GM23338 (cell line): ENCODE results near the gene AFAP1. TPM values are rescaled to one million over a fixed set of nuclear protein-coding genes. Genes with fewer than 3 reads are reported as not detected.

Source experiments
- ATAC-seq: fragments of 200-7000 bp; cut with Tn5 transposase; 3 replicates; pipeline ENCODE4 v1.9.1; 2020
- DNase-seq: peaks from one replicate; pipeline ENCODE4 v3.0.0-alpha.2; 2015; ENCODE audit warnings: low spot score
- H2AFZ ChIP-seq: fragments of 200-600 bp; sonication (generic); 2 replicates; pipeline ENCODE4 v1.8.0; 2016; ENCODE audit warnings: antibody characterized with exemption, mild to moderate bottlenecking, moderate library complexity
- H3F3A ChIP-seq: fragments of 200-600 bp; sonication (generic); replicated peaks from 2 replicates; pipeline ENCODE4 v1.8.0; 2017; ENCODE audit warnings: antibody characterized with exemption, mixed run types, low read depth
- H3K27ac ChIP-seq: fragments of 200-600 bp; sonication (generic); 2 replicates; pipeline ENCODE4 v1.6.1; 2016; ENCODE audit warnings: low read depth
- H3K27me3 ChIP-seq: fragments of 200-600 bp; sonication (generic); 2 replicates; pipeline ENCODE4 v1.8.0; 2016; ENCODE audit warnings: mild to moderate bottlenecking, mixed run types, moderate library complexity; ENCODE audit not compliant: insufficient read depth
- H3K36me3 ChIP-seq: fragments of 200-600 bp; sonication (generic); 2 replicates; pipeline ENCODE4 v1.8.0; 2016; ENCODE audit warnings: mild to moderate bottlenecking; ENCODE audit not compliant: insufficient read depth
- H3K4me1 ChIP-seq: fragments of 200-600 bp; sonication (generic); 2 replicates; pipeline ENCODE4 v1.8.0; 2016; ENCODE audit warnings: mild to moderate bottlenecking, moderate library complexity; ENCODE audit not compliant: insufficient read depth
- H3K4me2 ChIP-seq: fragments of 200-600 bp; sonication (generic); 2 replicates; pipeline ENCODE4 v1.7.1; 2017; ENCODE audit warnings: mixed run types
- H3K4me3 ChIP-seq: fragments of 200-600 bp; sonication (generic); 2 replicates; pipeline ENCODE4 v1.6.1; 2016; ENCODE audit warnings: mixed run types
- H3K79me2 ChIP-seq: fragments of 200-600 bp; sonication (generic); replicated peaks from 2 replicates; pipeline ENCODE4 v1.8.0; 2017; ENCODE audit warnings: mild to moderate bottlenecking; ENCODE audit not compliant: insufficient read depth
- H3K9me2 ChIP-seq: fragments of 200-600 bp; sonication (generic); 2 replicates; pipeline ENCODE4 v1.8.0; 2017; ENCODE audit not compliant: insufficient read depth
- H4K20me1 ChIP-seq: fragments of 200-600 bp; sonication (generic); replicated peaks from 2 replicates; pipeline ENCODE4 v1.8.0; 2017; ENCODE audit warnings: mild to moderate bottlenecking; ENCODE audit not compliant: insufficient read depth
- H3K27ac Mint-ChIP-seq: 2 replicates; pipeline ENCODE4 v1.8.0; 2020; ENCODE audit warnings: inconsistent platforms, mild to moderate bottlenecking, moderate library complexity, mixed read lengths
- H3K27me3 Mint-ChIP-seq: 3 replicates; pipeline ENCODE4 v1.8.0; 2022; ENCODE audit warnings: low read depth, mild to moderate bottlenecking, moderate library complexity, mixed read lengths, inconsistent platforms; ENCODE audit not compliant: insufficient read depth, poor library complexity
- H3K36me3 Mint-ChIP-seq: 3 replicates; pipeline ENCODE4 v1.8.0; 2021; ENCODE audit warnings: low read depth, mild to moderate bottlenecking, inconsistent platforms, moderate library complexity, mixed read lengths
- H3K4me1 Mint-ChIP-seq: 3 replicates; pipeline ENCODE4 v1.8.0; 2020; ENCODE audit warnings: mild to moderate bottlenecking, inconsistent platforms, mixed read lengths
- H3K4me3 Mint-ChIP-seq: 3 replicates; pipeline ENCODE4 v1.8.0; 2021; ENCODE audit warnings: moderate library complexity, mild to moderate bottlenecking, inconsistent platforms, mixed read lengths
- H3K9me3 Mint-ChIP-seq: 3 replicates; pipeline ENCODE4 v1.8.0; 2020; ENCODE audit warnings: moderate library complexity, mild to moderate bottlenecking, inconsistent platforms, mixed read lengths
- CREB1 ChIP-seq: fragments of 250-450 bp; sonication (Bioruptor Pico); IDR thresholded peaks from 2 replicates; pipeline ENCODE4 v1.5.0; 2020; ENCODE audit warnings: low read depth, mild to moderate bottlenecking, moderate library complexity
- EZH2 ChIP-seq: fragments of 200-600 bp; sonication (generic); IDR thresholded peaks from one replicate; pipeline ENCODE4 v1.8.0; 2017; ENCODE audit warnings: antibody characterized with exemption, mild to moderate bottlenecking, low read depth; ENCODE audit not compliant: unreplicated experiment
- EZH2phosphoT487 ChIP-seq: fragments of 200-600 bp; sonication (generic); IDR thresholded peaks from one replicate; pipeline ENCODE4 v1.8.1; 2018; ENCODE audit warnings: antibody characterized with exemption; ENCODE audit not compliant: unreplicated experiment
- JUNB ChIP-seq: IDR thresholded peaks from one replicate; pipeline ENCODE4 v1.6.1; 2016; ENCODE audit warnings: antibody characterized with exemption; ENCODE audit not compliant: unreplicated experiment
- NANOG ChIP-seq: IDR thresholded peaks from 2 replicates; pipeline ENCODE4 v1.6.1; 2016; ENCODE audit warnings: antibody characterized with exemption, borderline replicate concordance
- POLR2AphosphoS5 ChIP-seq: IDR thresholded peaks from 2 replicates; pipeline ENCODE4 v1.6.1; 2016; ENCODE audit warnings: antibody characterized with exemption, low read depth
- STAT1 ChIP-seq: IDR thresholded peaks from one replicate; pipeline ENCODE4 v1.6.1; 2016; ENCODE audit warnings: antibody characterized with exemption; ENCODE audit not compliant: unreplicated experiment
- ZNF331 ChIP-seq: fragments of 250-450 bp; sonication (Bioruptor Pico); IDR thresholded peaks from 2 replicates; pipeline ENCODE4 v1.5.0; 2020; ENCODE audit warnings: low read depth, mild to moderate bottlenecking, moderate library complexity
- polyA plus RNA-seq: library from polyadenylated mRNA; unstranded; fragments of >200 nt; fragmentation: Nextera tagmentation; extraction: Ambion mirVana; gene quantifications from 2 replicates; pipeline ENCODE4 v1.2.1, GENCODE V29; 2016
- total RNA-seq: library from RNA; depleted of rRNA; stranded (reverse); fragments of >200 nt; shearing (Covaris generic); gene quantifications from 2 replicates; pipeline ENCODE4 v1.2.3, GENCODE V29; 2014
- TF ChIP-seq, protein P1 (sequence below), 2 experiments: fragments of 200-600 bp in 1 of 2; sonication (generic) in 1 of 2; conservative IDR thresholded peaks; 2 replicates each; pipeline versions ENCODE4 v1.5.1 to v1.6.1; 2016 to 2017; ENCODE audit warnings: antibody characterized with exemption in 2 of 2, low read depth in 2 of 2, mild to moderate bottlenecking in 2 of 2, moderate library complexity in 1 of 2
- TF ChIP-seq, protein P2 (sequence below): fragments of 250-450 bp; sonication (Bioruptor Pico); IDR thresholded peaks from 2 replicates; pipeline ENCODE4 v1.5.0; 2020; ENCODE audit warnings: mild to moderate bottlenecking, moderate library complexity

Gene AFAP1
- total and polyA plus RNA-seq, 2 experiments from 2014 or later = 6.5 to 21.5 TPM

DNA sequence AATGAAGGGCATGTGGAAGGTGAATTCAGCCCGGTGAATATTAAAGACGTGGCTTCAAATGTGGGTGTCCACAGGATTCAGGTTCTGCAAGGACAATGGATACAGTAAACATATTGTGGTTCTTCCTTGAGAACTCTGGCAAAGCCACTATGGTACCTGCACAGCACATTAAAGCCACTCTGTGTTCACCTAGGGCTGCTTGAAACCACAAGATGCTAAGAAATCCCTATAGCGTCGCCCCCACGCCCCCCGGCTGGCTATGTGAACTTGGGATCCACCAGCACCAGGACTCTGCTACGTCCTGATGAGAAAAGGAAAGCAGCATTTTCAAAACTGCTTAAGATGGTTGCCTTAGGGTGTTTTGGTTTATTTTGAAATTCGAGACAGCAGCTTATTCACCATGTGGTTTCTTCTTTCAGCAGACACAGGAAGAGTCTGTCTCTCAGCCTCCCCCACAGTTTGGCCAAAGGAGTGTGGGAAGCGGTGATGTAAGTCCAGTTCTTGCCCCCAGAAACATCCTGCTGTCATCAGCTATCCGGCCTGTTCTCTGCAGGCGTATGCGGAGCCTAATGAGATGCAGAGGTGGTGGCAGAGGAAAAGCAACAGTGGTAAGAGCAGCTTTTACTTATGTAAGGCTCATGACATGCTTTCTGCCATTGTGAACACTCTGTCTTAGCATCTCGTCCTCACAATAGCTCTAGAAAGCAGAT, 111.5 kb downstream of the AFAP1 start:
- H3K4me1 Mint-ChIP-seq = peaks cover 52% of the 10 kb centered on the region
- H3K36me3 Mint-ChIP-seq = peaks cover 45% of the 10 kb centered on the region
- H3K27me3 ChIP-seq = no peaks in the 10 kb centered on the region
- H3K9me3 Mint-ChIP-seq = peaks cover 1% of the 10 kb centered on the region; the same call in 2 of the 3 replicates
- TF ChIP-seq, protein P1, sequence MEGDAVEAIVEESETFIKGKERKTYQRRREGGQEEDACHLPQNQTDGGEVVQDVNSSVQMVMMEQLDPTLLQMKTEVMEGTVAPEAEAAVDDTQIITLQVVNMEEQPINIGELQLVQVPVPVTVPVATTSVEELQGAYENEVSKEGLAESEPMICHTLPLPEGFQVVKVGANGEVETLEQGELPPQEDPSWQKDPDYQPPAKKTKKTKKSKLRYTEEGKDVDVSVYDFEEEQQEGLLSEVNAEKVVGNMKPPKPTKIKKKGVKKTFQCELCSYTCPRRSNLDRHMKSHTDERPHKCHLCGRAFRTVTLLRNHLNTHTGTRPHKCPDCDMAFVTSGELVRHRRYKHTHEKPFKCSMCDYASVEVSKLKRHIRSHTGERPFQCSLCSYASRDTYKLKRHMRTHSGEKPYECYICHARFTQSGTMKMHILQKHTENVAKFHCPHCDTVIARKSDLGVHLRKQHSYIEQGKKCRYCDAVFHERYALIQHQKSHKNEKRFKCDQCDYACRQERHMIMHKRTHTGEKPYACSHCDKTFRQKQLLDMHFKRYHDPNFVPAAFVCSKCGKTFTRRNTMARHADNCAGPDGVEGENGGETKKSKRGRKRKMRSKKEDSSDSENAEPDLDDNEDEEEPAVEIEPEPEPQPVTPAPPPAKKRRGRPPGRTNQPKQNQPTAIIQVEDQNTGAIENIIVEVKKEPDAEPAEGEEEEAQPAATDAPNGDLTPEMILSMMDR (conservative IDR thresholded peaks at IDR 0.05; ENCODE audit: low read depth in 2 of 2) = no peak
- no peak for TF ChIP-seq POLR2AphosphoS5
- H3K4me1 ChIP-seq = peaks cover 30% of the 10 kb centered on the region
- H3K27ac ChIP-seq = peak overlapping the region; percentile 58
- peaks cover 4% of the 10 kb centered on the region; the same call in 1 of the 2 replicates for H3K79me2 ChIP-seq
- ATAC-seq (peak; percentile 13; the same call in 2 of the 3 replicates), DNase-seq (peak; percentile 47)
- H3K4me2 ChIP-seq = peak overlapping the region; percentile 58
- no peak overlapping the region for H2AFZ ChIP-seq
- peaks cover 13% of the 10 kb centered on the region for H3K27me3 Mint-ChIP-seq
- no peak overlapping the region for H3K27ac Mint-ChIP-seq
- H3K9me2 ChIP-seq = no peaks in the 10 kb centered on the region
- no peak overlapping the region for H3K4me3 Mint-ChIP-seq
- no peaks in the 10 kb centered on the region for H3F3A ChIP-seq
- no peaks in the 10 kb centered on the region for H3K36me3 ChIP-seq
- no peaks in the 10 kb centered on the region for H4K20me1 ChIP-seq
- H3K4me3 ChIP-seq = no peak overlapping the region

DNA sequence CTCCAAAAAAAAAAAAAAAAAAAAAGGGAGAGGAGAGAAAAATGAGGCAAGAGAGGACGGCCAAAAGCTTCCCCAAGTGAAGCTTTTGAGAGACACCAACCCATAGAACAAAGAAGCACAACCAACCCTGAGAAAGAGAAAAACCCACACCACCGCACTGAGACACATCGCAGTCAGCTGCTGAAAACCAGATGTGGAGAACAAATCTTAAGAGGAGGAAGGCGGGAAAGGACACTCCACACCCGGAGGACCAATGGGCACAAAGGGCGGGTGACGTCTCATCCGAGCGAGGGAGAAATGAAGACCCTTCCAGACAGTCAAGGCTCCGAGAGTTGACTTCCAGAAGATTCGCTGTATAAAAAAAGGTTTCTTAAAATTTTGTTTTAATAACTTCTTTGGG, 112.1 kb downstream of the AFAP1 start:
- H3F3A ChIP-seq = no peaks in the 10 kb centered on the region
- peaks cover 4% of the 10 kb centered on the region; the same call in 1 of the 2 replicates for H3K79me2 ChIP-seq
- no peaks in the 10 kb centered on the region for H3K9me2 ChIP-seq
- Mint-ChIP-seq H3K4me3 (no peak overlapping the region), H3K27me3 (peaks cover 13% of the 10 kb centered on the region), H3K27ac (no peak overlapping the region), H3K4me1 (peaks cover 54% of the 10 kb centered on the region), H3K36me3 (peaks cover 40% of the 10 kb centered on the region), H3K9me3 (no peaks in the 10 kb centered on the region; the same call in 2 of the 3 replicates)
- no peaks in the 10 kb centered on the region for H4K20me1 ChIP-seq
- no peak overlapping the region for H2AFZ ChIP-seq
- no peak overlapping the region for H3K4me2 ChIP-seq
- no peak for ATAC-seq
- H3K27me3 ChIP-seq = no peaks in the 10 kb centered on the region
- no peak overlapping the region for H3K27ac ChIP-seq
- no peak for DNase-seq
- no peaks in the 10 kb centered on the region for H3K36me3 ChIP-seq
- H3K4me1 ChIP-seq = peaks cover 30% of the 10 kb centered on the region
- no peak overlapping the region for H3K4me3 ChIP-seq
- no peak for TF ChIP-seq CREB1 (CRISPR knock-in tag)
- TF ChIP-seq, protein P2, sequence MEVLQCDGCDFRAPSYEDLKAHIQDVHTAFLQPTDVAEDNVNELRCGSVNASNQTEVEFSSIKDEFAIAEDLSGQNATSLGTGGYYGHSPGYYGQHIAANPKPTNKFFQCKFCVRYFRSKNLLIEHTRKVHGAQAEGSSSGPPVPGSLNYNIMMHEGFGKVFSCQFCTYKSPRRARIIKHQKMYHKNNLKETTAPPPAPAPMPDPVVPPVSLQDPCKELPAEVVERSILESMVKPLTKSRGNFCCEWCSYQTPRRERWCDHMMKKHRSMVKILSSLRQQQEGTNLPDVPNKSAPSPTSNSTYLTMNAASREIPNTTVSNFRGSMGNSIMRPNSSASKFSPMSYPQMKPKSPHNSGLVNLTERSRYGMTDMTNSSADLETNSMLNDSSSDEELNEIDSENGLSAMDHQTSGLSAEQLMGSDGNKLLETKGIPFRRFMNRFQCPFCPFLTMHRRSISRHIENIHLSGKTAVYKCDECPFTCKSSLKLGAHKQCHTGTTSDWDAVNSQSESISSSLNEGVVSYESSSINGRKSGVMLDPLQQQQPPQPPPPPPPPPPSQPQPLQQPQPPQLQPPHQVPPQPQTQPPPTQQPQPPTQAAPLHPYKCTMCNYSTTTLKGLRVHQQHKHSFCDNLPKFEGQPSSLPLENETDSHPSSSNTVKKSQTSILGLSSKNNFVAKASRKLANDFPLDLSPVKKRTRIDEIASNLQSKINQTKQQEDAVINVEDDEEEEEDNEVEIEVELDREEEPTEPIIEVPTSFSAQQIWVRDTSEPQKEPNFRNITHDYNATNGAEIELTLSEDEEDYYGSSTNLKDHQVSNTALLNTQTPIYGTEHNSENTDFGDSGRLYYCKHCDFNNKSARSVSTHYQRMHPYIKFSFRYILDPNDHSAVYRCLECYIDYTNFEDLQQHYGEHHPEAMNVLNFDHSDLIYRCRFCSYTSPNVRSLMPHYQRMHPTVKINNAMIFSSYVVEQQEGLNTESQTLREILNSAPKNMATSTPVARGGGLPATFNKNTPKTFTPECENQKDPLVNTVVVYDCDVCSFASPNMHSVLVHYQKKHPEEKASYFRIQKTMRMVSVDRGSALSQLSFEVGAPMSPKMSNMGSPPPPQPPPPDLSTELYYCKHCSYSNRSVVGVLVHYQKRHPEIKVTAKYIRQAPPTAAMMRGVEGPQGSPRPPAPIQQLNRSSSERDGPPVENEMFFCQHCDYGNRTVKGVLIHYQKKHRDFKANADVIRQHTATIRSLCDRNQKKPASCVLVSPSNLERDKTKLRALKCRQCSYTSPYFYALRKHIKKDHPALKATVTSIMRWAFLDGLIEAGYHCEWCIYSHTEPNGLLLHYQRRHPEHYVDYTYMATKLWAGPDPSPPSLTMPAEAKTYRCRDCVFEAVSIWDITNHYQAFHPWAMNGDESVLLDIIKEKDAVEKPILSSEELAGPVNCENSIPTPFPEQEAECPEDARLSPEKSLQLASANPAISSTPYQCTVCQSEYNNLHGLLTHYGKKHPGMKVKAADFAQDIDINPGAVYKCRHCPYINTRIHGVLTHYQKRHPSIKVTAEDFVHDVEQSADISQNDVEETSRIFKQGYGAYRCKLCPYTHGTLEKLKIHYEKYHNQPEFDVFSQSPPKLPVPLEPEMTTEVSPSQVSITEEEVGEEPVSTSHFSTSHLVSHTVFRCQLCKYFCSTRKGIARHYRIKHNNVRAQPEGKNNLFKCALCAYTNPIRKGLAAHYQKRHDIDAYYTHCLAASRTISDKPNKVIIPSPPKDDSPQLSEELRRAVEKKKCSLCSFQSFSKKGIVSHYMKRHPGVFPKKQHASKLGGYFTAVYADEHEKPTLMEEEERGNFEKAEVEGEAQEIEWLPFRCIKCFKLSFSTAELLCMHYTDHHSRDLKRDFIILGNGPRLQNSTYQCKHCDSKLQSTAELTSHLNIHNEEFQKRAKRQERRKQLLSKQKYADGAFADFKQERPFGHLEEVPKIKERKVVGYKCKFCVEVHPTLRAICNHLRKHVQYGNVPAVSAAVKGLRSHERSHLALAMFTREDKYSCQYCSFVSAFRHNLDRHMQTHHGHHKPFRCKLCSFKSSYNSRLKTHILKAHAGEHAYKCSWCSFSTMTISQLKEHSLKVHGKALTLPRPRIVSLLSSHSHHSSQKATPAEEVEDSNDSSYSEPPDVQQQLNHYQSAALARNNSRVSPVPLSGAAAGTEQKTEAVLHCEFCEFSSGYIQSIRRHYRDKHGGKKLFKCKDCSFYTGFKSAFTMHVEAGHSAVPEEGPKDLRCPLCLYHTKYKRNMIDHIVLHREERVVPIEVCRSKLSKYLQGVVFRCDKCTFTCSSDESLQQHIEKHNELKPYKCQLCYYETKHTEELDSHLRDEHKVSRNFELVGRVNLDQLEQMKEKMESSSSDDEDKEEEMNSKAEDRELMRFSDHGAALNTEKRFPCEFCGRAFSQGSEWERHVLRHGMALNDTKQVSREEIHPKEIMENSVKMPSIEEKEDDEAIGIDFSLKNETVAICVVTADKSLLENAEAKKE (CRISPR knock-in tag) = no peak
- TF ChIP-seq JUNB = no peak
- no peak for TF ChIP-seq EZH2phosphoT487
- no peak for TF ChIP-seq EZH2
- TF ChIP-seq STAT1 = no peak
- no peak for TF ChIP-seq POLR2AphosphoS5
- no peak for TF ChIP-seq ZNF331 (CRISPR knock-in tag)
- TF ChIP-seq, protein P1 (conservative IDR thresholded peaks at IDR 0.05; ENCODE audit: low read depth in 2 of 2) = no peak
- TF ChIP-seq NANOG = no peak
